AG04450 (cell line): ENCODE results near the gene TMEM54. TPM values are rescaled to one million over a fixed set of nuclear protein-coding genes. Genes with fewer than 3 reads are reported as not detected.
"Not testable (repeated sequence)": the region's sequence is repeated elsewhere in the genome, so short reads cannot be mapped to it uniquely, and the experiment has no call there.

Experiments
- CTCF ChIA-PET: fragments of 300-600, 350-600 bp; formaldehyde crosslinking; extraction: SDS; loops from one replicate; lab custom pipeline; 2022; ENCODE audit warnings: antibody characterized with exemption, inconsistent platforms; lab: Charles Lee
- POLR2A ChIA-PET: fragments of 350-600 bp; formaldehyde crosslinking; extraction: SDS; loops from one replicate; lab custom pipeline; 2021; ENCODE audit warnings: antibody characterized with exemption, inconsistent platforms; lab: Yijun Ruan, JAX
- DNase-seq: peaks from one replicate; pipeline ENCODE4 v3.0.0-alpha.2; 2011; ENCODE audit warnings: low read depth, low spot score
- H3K27ac ChIP-seq: one replicate; pipeline ENCODE4 v1.5.1; 2012; ENCODE audit warnings: low read depth, low read length, control low read depth
- H3K27me3 ChIP-seq: one replicate; pipeline ENCODE4 v1.6.0; 2012; ENCODE audit warnings: low read length; ENCODE audit not compliant: control insufficient read depth, insufficient read depth
- H3K4me3 ChIP-seq: 2 replicates; pipeline ENCODE4 v1.5.1; 2011; ENCODE audit warnings: mild to moderate bottlenecking, low read depth, low read length, control low read depth
- H3K9me3 ChIP-seq: 2 replicates; pipeline ENCODE4 v1.5.1; 2012; ENCODE audit warnings: low read length; ENCODE audit not compliant: control insufficient read depth, insufficient read depth
- polyA plus RNA-seq: library from polyadenylated mRNA; depleted of rRNA; stranded (reverse); fragments of >200 nt; gene quantifications from 2 replicates; pipeline ENCODE4 v1.2.3, GENCODE V29; 2011
- TF ChIP-seq, protein P1 (sequence below): IDR thresholded peaks from 2 replicates; pipeline ENCODE4 v1.5.1; 2011; ENCODE audit warnings: low read depth, low read length, control low read depth, inconsistent platforms

The TMEM54 gene
- polyA plus RNA-seq, 1 experiment: 28.6 TPM

DNA sequence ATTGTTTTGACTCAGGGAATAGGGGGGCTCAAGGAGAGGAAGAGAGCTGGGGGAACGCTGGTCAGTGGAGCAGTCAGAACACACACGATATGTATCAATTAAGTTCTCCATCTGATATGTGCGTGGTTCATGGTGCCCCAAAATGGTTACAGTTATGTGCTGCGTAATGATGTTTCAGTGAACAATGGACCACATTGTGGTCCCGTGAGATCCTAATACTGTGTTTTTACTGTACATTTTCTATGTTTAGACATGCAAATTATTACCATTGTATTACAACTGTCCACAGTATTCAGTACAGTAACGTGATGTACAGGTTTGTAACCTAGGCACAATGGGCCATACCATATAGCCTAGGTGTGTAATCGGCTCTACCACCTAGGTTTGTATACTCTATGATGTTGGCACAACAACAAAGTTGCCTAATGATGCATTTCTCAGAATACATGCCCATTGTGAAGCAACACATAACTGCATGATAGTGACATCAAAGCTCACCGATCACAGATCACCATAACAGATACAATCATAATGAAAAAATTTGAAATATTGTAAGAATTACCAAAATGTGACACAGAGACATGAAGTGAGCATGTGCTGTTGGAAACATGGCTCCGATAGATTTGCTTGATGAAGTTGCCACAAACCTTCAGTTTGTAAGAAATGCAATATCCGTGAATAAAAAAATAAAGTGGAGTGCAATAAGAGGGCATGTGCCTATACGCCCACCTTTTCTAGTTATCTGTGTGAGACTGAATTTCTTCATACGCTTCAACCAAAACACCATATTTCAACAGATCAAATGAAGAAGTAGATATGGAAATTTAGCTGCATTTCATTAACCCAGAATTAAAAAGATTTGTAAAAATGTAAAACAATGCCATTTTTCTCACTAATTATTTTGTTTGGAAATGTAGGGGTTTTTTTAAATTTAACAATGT, 14.8 kb upstream of the TMEM54 start:
- ChIA-PET CTCF (interaction anchor here (1.0 to 1.1 kb wide), 3 partner anchors 15 to 170 kb away, joined by 3 read pairs; no protein-coding TSS in a partner anchor), POLR2A (no interaction called here)
- no peak overlapping the region for H3K4me3 ChIP-seq
- no peak for DNase-seq
- no peaks in the 10 kb centered on the region for H3K27me3 ChIP-seq
- no peaks in the 10 kb centered on the region for H3K9me3 ChIP-seq
- TF ChIP-seq, protein P1, sequence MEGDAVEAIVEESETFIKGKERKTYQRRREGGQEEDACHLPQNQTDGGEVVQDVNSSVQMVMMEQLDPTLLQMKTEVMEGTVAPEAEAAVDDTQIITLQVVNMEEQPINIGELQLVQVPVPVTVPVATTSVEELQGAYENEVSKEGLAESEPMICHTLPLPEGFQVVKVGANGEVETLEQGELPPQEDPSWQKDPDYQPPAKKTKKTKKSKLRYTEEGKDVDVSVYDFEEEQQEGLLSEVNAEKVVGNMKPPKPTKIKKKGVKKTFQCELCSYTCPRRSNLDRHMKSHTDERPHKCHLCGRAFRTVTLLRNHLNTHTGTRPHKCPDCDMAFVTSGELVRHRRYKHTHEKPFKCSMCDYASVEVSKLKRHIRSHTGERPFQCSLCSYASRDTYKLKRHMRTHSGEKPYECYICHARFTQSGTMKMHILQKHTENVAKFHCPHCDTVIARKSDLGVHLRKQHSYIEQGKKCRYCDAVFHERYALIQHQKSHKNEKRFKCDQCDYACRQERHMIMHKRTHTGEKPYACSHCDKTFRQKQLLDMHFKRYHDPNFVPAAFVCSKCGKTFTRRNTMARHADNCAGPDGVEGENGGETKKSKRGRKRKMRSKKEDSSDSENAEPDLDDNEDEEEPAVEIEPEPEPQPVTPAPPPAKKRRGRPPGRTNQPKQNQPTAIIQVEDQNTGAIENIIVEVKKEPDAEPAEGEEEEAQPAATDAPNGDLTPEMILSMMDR: no peak
- H3K27ac ChIP-seq: no peak overlapping the region

DNA sequence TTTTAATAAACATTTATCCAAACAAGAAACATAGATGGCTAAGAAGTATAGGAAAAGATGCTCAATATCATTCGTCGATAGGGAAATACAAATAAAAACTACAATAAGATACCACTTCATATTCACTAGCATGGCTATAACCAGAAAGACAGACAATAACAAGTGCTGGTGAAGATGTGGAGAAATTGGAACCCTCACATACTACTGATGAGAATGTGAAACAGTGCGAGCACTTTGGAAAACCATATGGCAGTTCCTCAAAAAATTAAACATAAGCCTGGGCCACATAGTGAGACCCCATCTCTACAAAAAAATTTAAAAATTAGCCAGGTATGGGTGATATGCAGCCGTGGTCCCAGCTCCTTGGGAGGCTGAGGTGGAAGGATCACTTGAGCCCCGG, 9.1 kb upstream of the TMEM54 start:
- H3K4me3 ChIP-seq: no peak overlapping the region
- no peaks in the 10 kb centered on the region for H3K27me3 ChIP-seq
- ChIA-PET CTCF (no interaction called here), POLR2A (no interaction called here)
- H3K27ac ChIP-seq: no peak overlapping the region
- TF ChIP-seq, protein P1: no peak
- DNase-seq: no peak
- no peaks in the 10 kb centered on the region for H3K9me3 ChIP-seq

DNA sequence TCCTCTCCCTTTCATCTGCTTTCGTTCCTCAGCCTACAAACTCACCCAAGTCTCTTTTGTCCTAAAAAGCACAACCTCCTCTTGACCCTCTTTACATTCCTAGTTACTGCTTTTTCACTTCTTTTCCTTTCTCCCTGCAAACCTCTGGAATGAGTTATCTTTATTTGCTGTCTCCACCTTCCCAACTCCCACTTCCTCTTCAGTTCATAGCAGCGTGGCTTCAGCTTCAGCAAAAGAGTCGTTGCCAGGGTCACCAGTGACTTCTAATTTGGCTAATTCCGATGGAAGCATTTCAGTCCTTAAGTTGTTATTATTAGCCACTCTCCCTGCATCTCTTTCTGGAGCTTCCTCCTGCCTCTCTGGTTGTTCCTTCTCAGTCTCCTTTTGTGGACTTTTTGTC, 6.2 kb upstream of the TMEM54 start:
- no peak for DNase-seq
- CTCF ChIA-PET: interaction anchor here (1.1 to 1.2 kb wide), 3 partner anchors 15 to 35 kb away, joined by 4 read pairs; no protein-coding TSS in a partner anchor
- H3K4me3 ChIP-seq: no peak overlapping the region
- TF ChIP-seq, protein P1: no peak
- H3K9me3 ChIP-seq: no peaks in the 10 kb centered on the region
- POLR2A ChIA-PET: interaction anchor here (0.6 kb wide), 1 partner anchor 8 kb away, joined by 5 read pairs; no protein-coding TSS in a partner anchor
- H3K27ac ChIP-seq: no peak overlapping the region
- peaks cover 8% of the 10 kb centered on the region for H3K27me3 ChIP-seq

DNA sequence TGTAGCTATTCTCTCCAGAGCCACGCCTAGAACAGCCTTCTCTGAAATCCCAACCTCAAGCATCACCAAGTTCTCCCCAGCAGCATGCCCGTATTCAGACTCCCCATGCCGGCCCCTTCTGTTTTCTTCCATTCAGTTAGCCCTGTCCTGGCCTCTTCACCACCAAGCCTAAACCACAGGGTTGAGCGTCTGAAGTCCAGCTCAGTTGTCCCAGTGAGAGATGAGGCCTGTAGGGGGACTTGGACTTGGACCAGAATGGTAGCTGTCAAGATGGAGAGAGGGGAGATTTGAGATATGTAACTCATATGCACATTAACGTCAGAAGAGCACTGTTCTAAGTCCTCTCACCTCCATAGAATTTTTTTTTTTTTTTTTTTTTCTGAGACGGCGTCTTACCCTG, 5.5 kb upstream of the TMEM54 start:
- Histone ChIP-seq H3K27ac (no peak overlapping the region), H3K4me3 (no peak overlapping the region), H3K27me3 (peaks cover 8% of the 10 kb centered on the region), H3K9me3 (no peaks in the 10 kb centered on the region; the same call in 1 of the 2 replicates)
- no peak for DNase-seq
- CTCF ChIA-PET: interaction anchor here (1.1 to 1.2 kb wide), 3 partner anchors 14 to 35 kb away, joined by 4 read pairs; no protein-coding TSS in a partner anchor
- TF ChIP-seq, protein P1: no peak
- POLR2A ChIA-PET: interaction anchor here (0.5 kb wide), 1 partner anchor 150 kb away, joined by 3 read pairs; no protein-coding TSS in a partner anchor

DNA sequence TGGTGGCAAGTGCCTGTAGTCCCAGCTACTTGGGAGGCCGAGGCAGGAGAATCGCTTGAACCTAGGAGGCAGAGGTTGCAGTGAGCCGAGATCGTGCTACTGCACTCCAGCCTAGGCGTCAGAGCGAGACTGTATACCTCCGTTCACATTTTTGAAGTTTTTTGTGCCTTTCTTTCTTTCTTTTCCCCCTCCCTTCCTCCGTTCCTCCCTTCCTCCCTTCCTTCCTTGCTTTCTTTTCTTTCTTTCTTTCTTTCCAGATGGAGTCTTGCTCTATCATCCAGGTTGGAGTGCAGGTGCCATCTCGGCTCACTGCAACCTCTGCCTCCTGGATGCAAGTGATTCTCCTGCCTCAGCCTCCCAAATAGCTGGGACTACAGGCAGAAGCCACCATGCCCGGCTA, 4.4 kb upstream of the TMEM54 start:
- H3K4me3 ChIP-seq, H3K9me3 ChIP-seq, CTCF ChIA-PET, H3K27ac ChIP-seq, POLR2A ChIA-PET, DNase-seq, H3K27me3 ChIP-seq: not testable (repeated sequence)
